GM12865 (cell line): ENCODE measurements around the gene CEP135.
"Not testable (repeated sequence)": the region's sequence is repeated elsewhere in the genome, so short reads cannot be mapped to it uniquely, and the experiment has no call there.

Experiments
- DNase-seq: peaks from one replicate; pipeline ENCODE4 v3.0.0; 2010; ENCODE audit warnings: low read depth
- H3K4me3 ChIP-seq: 2 replicates; pipeline ENCODE4 v1.5.1; 2011; ENCODE audit warnings: mild to moderate bottlenecking, low read depth, low read length, control low read depth
- CTCF ChIP-seq: IDR thresholded peaks from 2 replicates; pipeline ENCODE4 v1.5.1; 2011; ENCODE audit warnings: low read length, control low read depth, low read depth, inconsistent platforms; ENCODE audit not compliant: insufficient read depth; ENCODE audit errors: missing control alignments

CEP135 gene

GRCh38 chr4:56062106-56062505 lies 113.4 kb downstream of the CEP135 start:
- no peak overlapping the region for H3K4me3 ChIP-seq
- DNase-seq, result no peak
- no peak for TF ChIP-seq CTCF

GRCh38 chr4:56062526-56063145 lies 113.9 kb downstream of the CEP135 start:
- TF ChIP-seq CTCF, result no peak
- H3K4me3 ChIP-seq, result no peak overlapping the region
- no peak for DNase-seq

- no peak for DNase-seq
- no peak for TF ChIP-seq CTCF
- no peak overlapping the region for H3K4me3 ChIP-seq
Measured at GRCh38 chr4:56066493-56066892, 117.7 kb downstream of the CEP135 start.

- TF ChIP-seq CTCF, result no peak
- no peak overlapping the region for H3K4me3 ChIP-seq
- DNase-seq, result no peak
Measured at GRCh38 chr4:56067826-56068225, 119.1 kb downstream of the CEP135 start.

GRCh38 chr4:56072730-56073129 lies 124.0 kb downstream of the CEP135 start:
- not testable (repeated sequence) for DNase-seq, H3K4me3 ChIP-seq

- DNase-seq, result no peak
- H3K4me3 ChIP-seq, result no peak overlapping the region
- no peak for TF ChIP-seq CTCF
Measured at GRCh38 chr4:56077676-56078075, 128.9 kb downstream of the CEP135 start.

GRCh38 chr4:56078866-56079265 lies 130.1 kb downstream of the CEP135 start:
- no peak for TF ChIP-seq CTCF

More at GRCh38 chr4:56078866-56079265, 130.1 kb downstream of the CEP135 start:
- DNase-seq, result no peak
- no peak overlapping the region for H3K4me3 ChIP-seq
